GM12878 (cell line): ENCODE results near the gene GCC1.

Experiments
- BCLAF1 ChIP-seq: fragments of 450-650 bp; IDR thresholded peaks from 2 replicates; pipeline ENCODE4 v1.6.1; 2017; ENCODE audit warnings: antibody characterized with exemption, mild to moderate bottlenecking, moderate library complexity
- EZH2 ChIP-seq: IDR thresholded peaks from 2 replicates; pipeline ENCODE4 v1.6.1; 2012; ENCODE audit warnings: low read depth, mild to moderate bottlenecking, control low read depth, inconsistent platforms, low read length, borderline replicate concordance; ENCODE audit not compliant: control insufficient read depth
- MLLT1 ChIP-seq: fragments of 450-650 bp; IDR thresholded peaks from 2 replicates; pipeline ENCODE4 v1.6.1; 2016; ENCODE audit warnings: mild to moderate bottlenecking
- POLR2A ChIP-seq: IDR thresholded peaks from 2 replicates; pipeline ENCODE4 v1.6.1; 2011; ENCODE audit warnings: low read depth, mild to moderate bottlenecking, low read length
- POU2F2 ChIP-seq: IDR thresholded peaks from 3 replicates; pipeline ENCODE4 v1.6.1; 2011; ENCODE audit warnings: low read depth, mild to moderate bottlenecking, low read length, borderline replicate concordance
- SIN3A ChIP-seq: IDR thresholded peaks from 2 replicates; pipeline ENCODE4 v1.6.1; 2012; ENCODE audit warnings: low read depth, low read length, improper control_type of control experiment
- TAF1 ChIP-seq: IDR thresholded peaks from 2 replicates; pipeline ENCODE4 v1.6.1; 2011; ENCODE audit warnings: mild to moderate bottlenecking, low read depth, low read length, borderline replicate concordance
- TCF12 ChIP-seq: IDR thresholded peaks from 2 replicates; pipeline ENCODE4 v1.6.1; 2011; ENCODE audit warnings: low read depth, mild to moderate bottlenecking, low read length
- ZBTB40 ChIP-seq: fragments of 450-650 bp; IDR thresholded peaks from 2 replicates; pipeline ENCODE4 v1.6.1; 2016; ENCODE audit warnings: mild to moderate bottlenecking, moderate library complexity, borderline replicate concordance
- TF ChIP-seq, protein P1 (sequence below), 3 experiments: IDR thresholded peaks in 2 of 3; conservative IDR thresholded peaks in 1 of 3; 2 replicates each; pipeline ENCODE4 v1.5.1; 2011; ENCODE audit warnings: low read depth in 3 of 3, low read length in 3 of 3, mild to moderate bottlenecking in 3 of 3, control low read depth in 2 of 3, moderate library complexity in 2 of 3, inconsistent platforms in 1 of 3, mixed read lengths in 1 of 3; ENCODE audit not compliant: control insufficient read depth in 2 of 3, insufficient read depth in 1 of 3; ENCODE audit errors: extremely low read depth in 1 of 3

- TF ChIP-seq TCF12 (no peak), ZBTB40 (no peak), MLLT1 (no peak), BCLAF1 (no peak), POU2F2 (no peak), TAF1 (no peak), POLR2A (no peak), SIN3A (no peak), EZH2 (no peak)
- TF ChIP-seq, protein P1, sequence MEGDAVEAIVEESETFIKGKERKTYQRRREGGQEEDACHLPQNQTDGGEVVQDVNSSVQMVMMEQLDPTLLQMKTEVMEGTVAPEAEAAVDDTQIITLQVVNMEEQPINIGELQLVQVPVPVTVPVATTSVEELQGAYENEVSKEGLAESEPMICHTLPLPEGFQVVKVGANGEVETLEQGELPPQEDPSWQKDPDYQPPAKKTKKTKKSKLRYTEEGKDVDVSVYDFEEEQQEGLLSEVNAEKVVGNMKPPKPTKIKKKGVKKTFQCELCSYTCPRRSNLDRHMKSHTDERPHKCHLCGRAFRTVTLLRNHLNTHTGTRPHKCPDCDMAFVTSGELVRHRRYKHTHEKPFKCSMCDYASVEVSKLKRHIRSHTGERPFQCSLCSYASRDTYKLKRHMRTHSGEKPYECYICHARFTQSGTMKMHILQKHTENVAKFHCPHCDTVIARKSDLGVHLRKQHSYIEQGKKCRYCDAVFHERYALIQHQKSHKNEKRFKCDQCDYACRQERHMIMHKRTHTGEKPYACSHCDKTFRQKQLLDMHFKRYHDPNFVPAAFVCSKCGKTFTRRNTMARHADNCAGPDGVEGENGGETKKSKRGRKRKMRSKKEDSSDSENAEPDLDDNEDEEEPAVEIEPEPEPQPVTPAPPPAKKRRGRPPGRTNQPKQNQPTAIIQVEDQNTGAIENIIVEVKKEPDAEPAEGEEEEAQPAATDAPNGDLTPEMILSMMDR (IDR thresholded peaks at IDR 0.05 in 2 of 3, conservative IDR thresholded peaks at IDR 0.05 in 1 of 3; ENCODE audit: control insufficient read depth in 2 of 3, extremely low read depth in 1 of 3, insufficient read depth in 1 of 3, low read depth in 3 of 3, low read length in 3 of 3) = no peak
These were observed 6.2 kb upstream of the GCC1 start for GRCh38 chr7:127591591-127591990.
